ENCODE results near the gene RAB3IL1. TPM values are rescaled to one million over a fixed set of nuclear protein-coding genes. Genes with fewer than 3 reads are reported as not detected.

Gene RAB3IL1
- total and polyA plus RNA-seq, 2 of the 13 experiments (the other 11 are each of a cell fraction or from before 2014, with no cell fraction given), result 1.2 to 2.0 TPM

GRCh38 chr11:61947486-61948210 lies 30.3 kb upstream of the RAB3IL1 start (continued):
- TF ChIP-seq ZBTB49 (CRISPR knock-in tag; IDR thresholded peaks at IDR 0.05; ENCODE audit: borderline replicate concordance), result no peak
- TF ChIP-seq ATRX (CRISPR knock-in tag; IDR thresholded peaks at IDR 0.05; ENCODE audit: borderline replicate concordance), result no peak

- H3K9ac ChIP-seq (ENCODE audit: insufficient read depth, low read depth, low read length), result no peak overlapping the region
- POLR2A ChIA-PET, result interaction anchor here (0.6 to 10.3 kb wide), 8 partner anchors 15 to 132 kb away, joined by 3 to 138 read pairs (median 14); partner anchors contain the start of gene FTH1
- WGBS (ENCODE audit: low lambda C conversion rate), result 57% methylated on average over 5 of the region's 5 CpGs
- H4K20me1 ChIP-seq (ENCODE audit: insufficient read depth, low read length), result no peaks in the 10 kb centered on the region
- TF ChIP-seq HMGXB4 (CRISPR knock-in tag; IDR thresholded peaks at IDR 0.05; ENCODE audit: borderline replicate concordance in 1 of 2, low read depth in 1 of 2), result 0 out of 4 replicates have a peak, but pooled peaks of 1 of the 2 experiments have one; percentile 5
- no peak for TF ChIP-seq MTERF4 (CRISPR knock-in tag; IDR thresholded peaks at IDR 0.05)
- CTCF ChIA-PET (ENCODE audit: low intra/inter-chr PET ratio, low total read pairs), result interaction anchor here (1.2 to 4.9 kb wide), 6 partner anchors 48 to 149 kb away, joined by 3 to 124 read pairs (median 6); no protein-coding TSS in a partner anchor
- FAIRE-seq, result no peak
- peaks cover 1 to 19% of the 10 kb centered on the region in 2 experiments; a peak in 3 of 5 replicates for H3K27me3 ChIP-seq (ENCODE audit: control insufficient read depth in 1 of 2, insufficient read depth in 2 of 2, low read length in 2 of 2)
- H3K27ac ChIP-seq (ENCODE audit: extremely low read length, insufficient read depth, low read length), result no peak overlapping the region
- H3K36me3 ChIP-seq (replicated peaks in 1 of 2; ENCODE audit: control insufficient read depth in 1 of 2, insufficient read depth in 2 of 2, low read length in 2 of 2), result no peaks in the 10 kb centered on the region
- BruUV-seq (replicated peaks), result no TSS peak
- intact Hi-C loops (cut with micrococcal nuclease; ENCODE audit: unreplicated experiment), result loop anchor here (1.0 to 5.0 kb wide), 4 partner anchors 48 to 160 kb away; no protein-coding TSS in a partner anchor
- no peak overlapping the region for H3K4me3 ChIP-seq (replicated peaks in 1 of 3; ENCODE audit: insufficient read depth in 1 of 3, low read depth in 2 of 3, low read length in 3 of 3)
- peaks cover 21% of the 10 kb centered on the region; the same call in 1 of the 2 replicates for H3K4me1 ChIP-seq (ENCODE audit: insufficient read depth, low read length)
- no peak for ATAC-seq
- H3K4me2 ChIP-seq (ENCODE audit: low read depth, low read length), result no peak overlapping the region
- H3K9me3 ChIP-seq (ENCODE audit: low read length), result no peaks in the 10 kb centered on the region
- H2AFZ ChIP-seq (ENCODE audit: low read length), result no peak overlapping the region
- DNase-seq (ENCODE audit: low spot score), result no peak
- in situ Hi-C loops (cut with HindIII; ENCODE audit: extremely low pct_ligation_motif_present, low pct_unique_long_range_greater_than_20kb), result loop anchor here (5.0 kb wide), 2 partner anchors 50 to 110 kb away; no protein-coding TSS in a partner anchor
- H3K79me2 ChIP-seq (ENCODE audit: insufficient read depth, low read length), result no peaks in the 10 kb centered on the region
Measured at GRCh38 chr11:61946894-61947293, 29.5 kb upstream of the RAB3IL1 start.
